ENCODE results near the gene GINM1.

GINM1 gene

DNA sequence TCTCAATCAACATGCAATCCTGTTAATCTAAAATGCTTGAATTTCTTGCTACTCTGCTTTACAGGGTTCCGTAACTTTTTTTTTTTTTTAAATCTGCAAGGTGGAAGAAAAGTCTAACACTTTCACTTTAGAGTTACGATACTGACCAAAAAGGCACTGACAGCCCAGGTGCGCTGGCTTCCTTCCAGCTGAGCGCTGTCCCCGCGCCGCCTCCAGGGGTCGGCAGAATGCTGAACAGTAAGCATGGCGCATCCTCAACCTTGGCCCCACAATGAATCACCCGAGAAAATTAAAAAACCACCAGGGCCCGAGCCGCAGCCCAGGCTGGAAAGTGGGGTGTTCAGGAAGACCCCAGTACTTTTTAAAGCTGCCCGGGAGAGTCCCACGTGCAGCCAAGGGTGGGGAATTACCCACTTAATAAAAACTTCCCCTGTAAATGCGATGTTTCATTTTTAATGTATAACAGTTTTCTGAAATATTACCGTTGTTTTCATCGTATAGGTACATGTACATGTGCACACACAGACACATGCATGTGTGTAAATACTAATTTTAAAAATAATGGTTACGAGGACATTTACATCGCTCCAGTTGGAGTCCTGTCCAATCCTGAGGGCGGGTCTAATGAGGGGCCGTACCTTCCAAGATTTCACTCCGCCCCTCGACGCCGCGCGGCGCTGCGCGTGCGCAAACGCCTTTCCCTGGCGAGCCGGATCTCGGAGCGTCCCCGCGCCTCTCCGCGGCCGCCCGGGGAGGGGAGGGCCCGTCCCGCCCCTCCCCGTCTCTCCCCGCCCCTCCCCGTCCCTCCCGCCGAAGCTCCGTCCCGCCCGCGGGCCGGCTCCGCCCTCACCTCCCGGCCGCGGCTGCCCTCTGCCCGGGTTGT lies at the start of gene GINM1:
TSS of gene GINM1 (plus strand) at position 849 of the 883 bp plus-strand sequence. CDS start 40 bp downstream, outside the sequence.
- peak; percentile 87 for DNase-seq

GRCh38 chr6:149529650-149530049 lies 36.5 kb upstream of the GINM1 start:
- no peak for DNase-seq

DNA sequence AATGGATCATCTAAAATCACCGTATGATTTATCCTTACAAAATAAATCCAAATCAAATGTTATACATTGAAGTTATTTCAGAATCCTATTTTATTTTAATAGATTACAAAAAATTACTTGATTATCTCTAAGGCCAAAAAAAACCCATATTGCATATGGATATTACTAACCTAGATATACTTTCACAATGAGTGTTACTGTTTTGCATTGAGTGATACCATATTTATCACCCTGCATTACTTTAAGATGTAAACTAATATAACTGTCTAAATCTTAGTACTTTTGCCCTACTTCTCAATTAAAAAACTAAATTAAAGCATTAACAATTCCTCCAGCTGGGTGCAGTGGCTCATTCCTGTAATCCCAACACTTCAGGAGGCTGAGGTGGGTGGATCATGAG lies 31.4 kb upstream of the GINM1 start:
- no peak for DNase-seq

GRCh38 chr6:149541139-149541538 lies 25.0 kb upstream of the GINM1 start:
- no peak for DNase-seq

GRCh38 chr6:149544646-149545257 lies 21.4 kb upstream of the GINM1 start:
- DNase-seq, result no peak

DNA sequence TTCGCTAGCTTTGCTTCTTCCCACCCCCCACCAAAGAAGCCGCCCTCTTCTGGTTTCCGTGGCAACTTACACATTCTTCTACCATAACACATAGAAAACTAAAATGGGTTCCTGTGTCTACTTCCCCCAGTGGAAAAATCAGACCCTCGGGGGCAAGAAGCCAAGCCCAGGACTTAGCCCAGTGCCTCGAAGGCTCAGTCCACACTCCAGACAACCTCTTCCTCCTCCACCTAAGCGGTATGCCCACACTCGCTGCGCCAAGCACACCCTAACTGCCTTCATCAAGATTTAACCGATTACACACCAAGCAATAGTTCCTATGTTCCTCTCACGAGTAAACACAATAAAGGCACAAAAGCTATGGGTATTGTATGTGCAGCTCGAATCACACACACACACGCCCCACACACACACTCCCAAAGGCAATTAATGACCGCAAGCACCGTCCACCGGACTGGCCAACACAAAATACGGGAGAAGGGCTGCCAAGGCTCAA lies 20.9 kb upstream of the GINM1 start:
- peak; percentile 10 for DNase-seq

- peak; percentile 80 for DNase-seq
Observed at GRCh38 chr6:149545754-149546471, 20.3 kb upstream of the GINM1 start, which contains the start of gene PPIL4. Gene PPIL4 (minus strand): TSS chr6:149546043. CDS start chr6:149546005, 38 bp downstream.

GRCh38 chr6:149551920-149552319 lies 14.3 kb upstream of the GINM1 start:
- no peak for DNase-seq

DNA sequence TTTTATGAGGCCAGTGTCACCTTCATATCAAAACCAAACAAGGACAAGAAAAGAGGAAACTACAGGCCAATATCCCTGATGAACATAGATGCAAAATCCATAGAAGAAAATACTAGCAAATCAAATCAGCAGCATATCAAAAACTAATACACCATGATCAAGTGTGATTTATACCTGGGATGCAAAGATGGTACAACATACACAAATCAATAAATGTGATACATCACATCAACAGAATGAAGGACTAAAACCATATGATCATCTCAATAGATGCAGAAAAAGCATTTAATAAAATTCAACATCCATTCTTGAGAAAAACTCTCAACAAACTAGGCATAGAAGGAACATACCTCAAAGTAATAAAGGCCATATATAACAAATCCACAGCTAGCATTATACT lies 8.1 kb upstream of the GINM1 start:
- no peak for DNase-seq

DNA sequence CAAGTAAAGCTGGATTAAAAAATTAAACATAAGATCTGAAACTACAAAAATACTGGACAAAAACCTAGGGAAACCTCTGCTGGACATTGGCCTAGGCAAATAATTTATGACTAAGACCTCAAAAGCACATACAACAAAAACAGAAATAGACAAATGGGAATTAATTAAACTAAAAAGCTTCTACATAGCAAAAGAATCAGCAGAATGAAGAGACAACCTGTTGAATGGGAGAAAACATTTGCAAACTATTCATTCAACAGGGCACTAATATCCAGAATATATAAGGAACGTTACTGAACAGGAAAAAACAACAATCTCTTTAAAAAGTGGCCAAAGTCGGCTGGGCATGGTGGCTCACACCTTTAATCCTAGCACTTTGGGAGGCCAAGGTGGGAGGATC lies 6.8 kb upstream of the GINM1 start:
- DNase-seq, result no peak

- DNase-seq, result no peak
Observed at GRCh38 chr6:149560736-149561135, 5.4 kb upstream of the GINM1 start.

- DNase-seq, result no peak
Observed at GRCh38 chr6:149563203-149563927, 2.8 kb upstream of the GINM1 start.

DNA sequence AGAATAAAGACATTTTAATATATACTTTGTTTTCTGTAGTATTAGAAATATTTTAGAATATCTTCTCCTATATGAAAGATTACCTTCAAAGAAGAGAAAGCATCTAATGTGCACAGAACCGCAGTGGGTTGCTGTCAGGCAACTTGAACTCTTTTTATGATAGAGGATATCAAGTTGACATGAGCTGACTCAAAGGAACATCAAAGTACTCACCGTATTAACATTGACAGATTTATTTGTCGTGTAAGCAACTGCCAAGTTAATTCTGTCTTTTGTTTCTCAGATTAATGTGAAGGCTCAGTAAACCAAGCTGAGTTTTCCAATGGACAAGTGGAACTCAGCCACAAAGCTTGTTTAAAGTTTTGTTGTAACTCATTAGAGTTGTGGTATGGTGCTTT lies 2.2 kb upstream of the GINM1 start:
- DNase-seq, result no peak

DNA sequence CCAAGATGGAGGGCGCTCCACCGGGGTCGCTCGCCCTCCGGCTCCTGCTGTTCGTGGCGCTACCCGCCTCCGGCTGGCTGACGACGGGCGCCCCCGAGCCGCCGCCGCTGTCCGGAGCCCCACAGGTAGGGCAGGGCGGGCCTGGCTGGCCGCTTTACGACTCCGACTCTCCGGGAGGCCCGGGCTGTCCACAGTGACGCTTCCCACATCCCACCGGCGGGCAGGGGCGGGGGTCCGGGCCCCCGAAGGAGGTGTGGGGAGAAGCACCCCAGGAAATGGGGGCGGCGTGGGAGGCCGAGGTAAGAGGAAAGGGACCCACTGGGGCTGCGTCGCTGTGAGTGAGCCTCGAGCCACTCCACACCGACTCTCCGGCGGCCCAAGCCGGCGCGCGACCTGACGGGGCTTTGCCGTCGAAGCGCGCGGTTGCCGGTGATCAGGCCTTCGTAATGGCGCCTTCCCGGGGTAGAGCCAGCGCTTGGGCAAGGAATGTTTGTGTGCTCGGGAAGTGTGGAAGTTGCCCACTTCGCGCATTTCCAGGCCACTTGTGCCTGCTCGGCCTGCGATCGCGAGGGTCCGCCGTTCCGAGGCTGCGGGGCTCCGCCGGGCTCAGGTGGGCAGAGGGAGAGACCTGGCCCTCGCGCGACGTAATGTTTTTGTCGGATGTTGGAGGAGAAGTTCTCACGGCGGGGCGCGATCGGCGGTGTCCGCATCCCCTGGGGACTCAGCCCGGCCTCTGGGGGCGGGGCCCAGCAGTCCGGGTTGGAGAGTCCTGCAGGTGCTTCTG lies 427 bp downstream of the GINM1 start:
- peak; percentile 41 for DNase-seq

GRCh38 chr6:149567194-149567586 lies 1.0 kb downstream of the GINM1 start:
- no peak for DNase-seq

- no peak for DNase-seq
Observed at GRCh38 chr6:149567945-149568585, 1.9 kb downstream of the GINM1 start.

- DNase-seq, result no peak
Observed at GRCh38 chr6:149580880-149581279, 14.7 kb downstream of the GINM1 start.

DNA sequence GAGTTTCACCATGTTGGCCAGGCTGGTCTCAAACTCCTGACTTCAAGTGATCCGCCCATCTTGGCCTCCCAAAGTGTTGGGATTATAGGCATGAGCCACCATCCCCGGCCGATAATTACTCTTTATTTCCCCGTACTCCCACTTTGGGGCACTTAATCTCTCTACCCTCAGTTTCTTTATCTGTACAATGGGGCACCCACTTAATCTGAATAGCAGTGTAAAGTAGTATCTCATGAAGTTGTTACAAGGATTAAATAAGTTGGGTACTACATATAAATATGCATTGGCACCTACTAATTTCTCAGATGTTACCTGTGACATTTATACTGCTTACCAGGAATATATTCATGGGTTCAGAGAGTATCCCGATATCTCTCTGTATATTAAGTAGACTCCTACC lies 15.2 kb downstream of the GINM1 start:
- DNase-seq, result no peak

DNA sequence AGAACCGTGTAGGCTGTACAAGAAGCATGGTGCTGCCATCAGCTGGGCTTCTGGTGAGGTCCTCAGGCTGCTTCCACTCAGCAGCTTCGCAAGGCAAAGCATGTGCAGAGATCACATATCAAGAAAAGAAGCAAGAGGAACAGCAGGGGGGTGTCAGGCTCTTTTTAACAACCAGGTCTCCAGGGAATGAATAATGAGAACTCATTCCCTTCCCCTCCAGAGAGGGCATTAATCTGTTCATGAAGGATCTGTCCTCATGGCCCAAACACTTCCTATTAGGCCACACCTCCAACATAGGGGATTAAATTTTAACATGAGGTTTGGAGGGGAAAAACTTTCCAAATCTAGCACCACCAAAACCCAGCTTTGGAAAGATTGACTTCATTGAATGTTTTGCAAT lies 20.0 kb downstream of the GINM1 start:
- DNase-seq, result no peak

GRCh38 chr6:149592983-149593382 lies 26.8 kb downstream of the GINM1 start:
- DNase-seq, result no peak

- DNase-seq, result no peak
Observed at GRCh38 chr6:149593408-149593807, 27.2 kb downstream of the GINM1 start.

All from GOT3 (cell line).